Measurements from ENCODE around the gene HEXD.

DNA sequence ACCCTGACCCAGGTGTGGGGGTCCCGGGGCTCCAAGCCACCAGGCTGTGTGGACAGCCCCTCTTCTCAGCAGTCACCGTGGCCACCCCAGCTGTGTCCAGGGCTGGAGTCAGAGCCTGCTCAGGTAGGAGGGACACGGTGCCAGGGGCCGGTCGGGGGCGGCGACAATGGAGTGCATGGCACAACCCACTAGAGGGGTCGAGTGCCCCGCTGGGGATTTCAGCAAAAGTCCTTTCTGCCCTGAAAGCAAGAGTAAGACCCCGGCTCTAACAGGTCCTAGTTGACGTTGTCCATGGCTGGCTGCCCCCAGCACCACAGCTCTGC lies 35.3 kb upstream of the HEXD start:
- TF ChIP-seq, protein P1, sequence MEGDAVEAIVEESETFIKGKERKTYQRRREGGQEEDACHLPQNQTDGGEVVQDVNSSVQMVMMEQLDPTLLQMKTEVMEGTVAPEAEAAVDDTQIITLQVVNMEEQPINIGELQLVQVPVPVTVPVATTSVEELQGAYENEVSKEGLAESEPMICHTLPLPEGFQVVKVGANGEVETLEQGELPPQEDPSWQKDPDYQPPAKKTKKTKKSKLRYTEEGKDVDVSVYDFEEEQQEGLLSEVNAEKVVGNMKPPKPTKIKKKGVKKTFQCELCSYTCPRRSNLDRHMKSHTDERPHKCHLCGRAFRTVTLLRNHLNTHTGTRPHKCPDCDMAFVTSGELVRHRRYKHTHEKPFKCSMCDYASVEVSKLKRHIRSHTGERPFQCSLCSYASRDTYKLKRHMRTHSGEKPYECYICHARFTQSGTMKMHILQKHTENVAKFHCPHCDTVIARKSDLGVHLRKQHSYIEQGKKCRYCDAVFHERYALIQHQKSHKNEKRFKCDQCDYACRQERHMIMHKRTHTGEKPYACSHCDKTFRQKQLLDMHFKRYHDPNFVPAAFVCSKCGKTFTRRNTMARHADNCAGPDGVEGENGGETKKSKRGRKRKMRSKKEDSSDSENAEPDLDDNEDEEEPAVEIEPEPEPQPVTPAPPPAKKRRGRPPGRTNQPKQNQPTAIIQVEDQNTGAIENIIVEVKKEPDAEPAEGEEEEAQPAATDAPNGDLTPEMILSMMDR (IDR thresholded peaks at IDR 0.05), result no peak
- no peak for TF ChIP-seq POLR2A (IDR thresholded peaks at IDR 0.05)

Measured in uterus (tissue), 2 donors.